Measurements from ENCODE around the gene SRSF8.
"Not testable (repeated sequence)": the region's sequence is repeated elsewhere in the genome, so short reads cannot be mapped to it uniquely, and the experiment has no call there.

The SRSF8 gene

DNA sequence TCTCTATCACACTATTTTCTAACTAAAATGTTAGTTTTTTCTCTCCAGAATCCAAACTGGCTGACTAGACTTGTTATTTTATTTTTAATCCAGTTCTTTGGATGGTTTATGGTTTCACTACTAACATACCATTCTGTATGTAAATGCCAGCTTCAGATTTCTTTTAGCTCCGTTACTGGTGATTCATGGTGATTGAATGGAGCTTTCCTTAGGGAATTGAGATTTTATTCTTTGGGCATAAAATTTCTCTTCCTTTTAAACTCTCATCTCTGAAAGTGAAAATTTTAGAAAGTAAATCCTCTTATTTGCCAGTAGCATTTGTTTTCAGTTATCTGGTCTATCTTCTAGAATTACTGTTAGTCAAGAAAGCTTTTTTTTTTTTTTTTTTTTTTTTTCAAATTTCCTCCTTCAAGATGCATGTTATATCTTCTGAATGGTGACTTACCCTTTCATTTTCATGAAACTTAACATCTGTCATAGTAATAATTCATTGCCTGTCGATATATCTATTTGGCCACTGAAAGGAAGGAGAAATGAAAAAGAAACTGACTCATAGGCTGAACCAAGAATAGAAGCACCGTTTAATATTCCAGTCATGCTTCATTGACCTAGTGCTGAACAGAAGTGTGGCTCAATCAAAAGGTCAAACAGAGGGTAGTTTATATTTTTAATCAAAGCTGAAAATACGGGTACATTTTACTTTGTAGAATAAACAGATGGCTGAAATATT, 29.3 kb downstream of the SRSF8 start:
- no peak for DNase-seq (ENCODE audit: low read depth in 4 of 4, low spot score in 1 of 4)

DNA sequence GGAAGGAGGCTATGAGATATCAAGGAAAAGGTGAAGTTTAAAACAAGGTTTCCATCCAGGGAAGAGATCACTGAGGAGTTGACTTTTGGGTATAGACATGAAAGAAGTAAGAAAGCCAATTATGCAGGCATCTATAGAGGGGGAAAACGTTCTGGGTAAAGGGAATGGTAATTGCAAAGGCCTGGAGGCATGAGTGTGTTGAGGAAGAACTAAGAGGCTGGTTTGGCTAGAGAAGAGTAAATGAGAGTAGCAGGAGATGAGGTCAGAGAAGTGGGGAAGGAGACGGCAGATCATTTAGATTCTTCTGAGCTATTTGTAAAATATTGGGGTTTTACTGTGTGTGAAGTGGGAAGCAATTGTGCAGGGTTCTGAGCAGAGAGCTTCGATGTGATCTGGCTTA, 30.5 kb downstream of the SRSF8 start:
- DNase-seq (ENCODE audit: low read depth in 4 of 4, low spot score in 1 of 4), result no peak

DNA sequence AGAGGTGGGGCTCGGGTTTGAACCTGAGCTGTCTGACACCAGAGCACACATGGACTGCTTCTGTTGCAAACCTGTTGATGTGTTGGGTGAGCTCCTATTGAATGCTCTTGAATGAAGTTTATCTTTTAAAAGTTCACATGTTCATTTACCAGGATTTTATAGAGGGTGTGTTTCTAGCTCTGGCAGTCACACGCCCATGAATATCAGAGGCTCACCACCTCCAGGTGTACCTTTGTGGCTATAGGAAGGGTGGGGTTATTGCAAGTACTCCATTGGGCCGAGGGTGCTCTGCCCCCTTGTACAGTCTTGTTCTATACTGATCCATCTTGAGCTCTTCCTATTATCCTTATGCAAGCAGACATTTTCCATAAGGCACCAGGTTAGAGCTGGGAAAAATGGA, 32.1 kb downstream of the SRSF8 start:
- no peak for DNase-seq (ENCODE audit: low read depth in 4 of 4, low spot score in 1 of 4)

DNA sequence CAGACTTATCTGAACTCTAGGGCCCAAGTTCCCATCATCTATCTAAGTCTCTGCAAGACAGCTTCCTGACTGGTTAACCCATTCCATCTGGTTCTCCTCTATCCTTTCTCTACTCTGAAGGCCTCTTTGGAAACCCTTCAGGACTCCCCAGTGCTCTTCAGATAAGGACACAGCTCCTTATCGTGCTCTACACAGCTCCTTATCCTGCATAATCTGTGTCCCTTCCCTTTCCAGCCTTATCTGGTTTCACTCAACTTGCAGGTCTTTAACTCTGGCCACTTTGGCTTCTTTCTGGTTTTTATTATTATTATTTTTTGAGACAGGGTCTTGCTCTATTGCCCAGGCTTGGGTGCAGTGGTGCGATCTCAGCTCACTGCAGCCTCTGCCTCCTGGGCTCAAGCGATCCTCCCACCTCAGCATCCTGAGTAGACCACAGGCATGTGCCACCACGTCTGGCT, 33.5 kb downstream of the SRSF8 start:
- no peak for DNase-seq (ENCODE audit: low read depth in 4 of 4, low spot score in 1 of 4)

DNA sequence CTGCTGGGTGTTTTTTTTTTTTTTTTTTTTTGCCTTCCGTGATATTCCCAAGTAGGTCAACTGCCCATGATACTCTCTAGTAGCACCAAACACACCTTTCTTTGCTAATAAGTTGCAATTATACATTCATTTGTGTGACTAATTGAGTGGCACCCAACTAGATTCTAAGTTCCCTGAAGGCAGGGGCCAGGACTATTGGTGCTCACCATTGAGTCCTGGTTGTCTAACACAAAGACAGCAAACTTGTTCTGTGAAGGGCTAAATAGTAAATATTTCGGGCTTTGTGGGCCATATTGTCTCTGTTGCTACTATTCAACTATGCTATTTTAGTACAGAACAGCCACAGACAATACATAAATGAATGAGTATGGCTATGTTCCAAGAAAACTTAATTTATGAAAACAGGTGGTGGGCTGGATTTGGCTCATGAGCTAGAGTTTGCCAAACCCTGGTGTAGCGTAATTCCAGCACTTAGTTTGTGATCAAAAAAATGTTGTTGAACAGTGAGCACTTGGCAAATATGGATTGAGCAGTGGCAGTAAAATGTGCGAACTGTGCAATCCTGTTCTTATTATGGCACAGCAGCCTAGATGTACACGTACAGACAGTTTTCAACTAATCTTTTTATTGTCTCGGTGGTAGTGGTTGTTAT, 34.3 kb downstream of the SRSF8 start:
- DNase-seq (ENCODE audit: low read depth in 4 of 4, low spot score in 1 of 4), result no peak

DNA sequence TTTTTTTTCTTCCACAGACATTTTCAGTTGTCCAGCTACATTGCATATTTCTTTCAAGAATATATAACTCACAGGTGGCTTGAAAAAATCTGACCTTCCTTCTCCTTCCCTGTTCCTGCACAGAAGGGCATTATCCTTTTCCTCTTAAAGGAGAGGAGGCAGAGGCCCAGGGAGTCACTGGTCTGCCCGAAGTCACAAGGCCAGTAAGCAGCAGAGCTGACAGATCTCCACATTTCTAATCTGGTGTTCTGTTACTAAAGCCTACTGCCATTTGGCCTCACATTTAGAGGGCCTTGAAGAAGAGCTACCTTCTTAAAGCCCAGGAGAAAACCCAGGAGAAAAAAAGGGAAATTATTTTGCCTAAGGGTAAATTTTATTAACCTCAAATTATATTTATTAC, 35.2 kb downstream of the SRSF8 start:
- DNase-seq (ENCODE audit: low read depth in 4 of 4, low spot score in 1 of 4), result no peak

DNA sequence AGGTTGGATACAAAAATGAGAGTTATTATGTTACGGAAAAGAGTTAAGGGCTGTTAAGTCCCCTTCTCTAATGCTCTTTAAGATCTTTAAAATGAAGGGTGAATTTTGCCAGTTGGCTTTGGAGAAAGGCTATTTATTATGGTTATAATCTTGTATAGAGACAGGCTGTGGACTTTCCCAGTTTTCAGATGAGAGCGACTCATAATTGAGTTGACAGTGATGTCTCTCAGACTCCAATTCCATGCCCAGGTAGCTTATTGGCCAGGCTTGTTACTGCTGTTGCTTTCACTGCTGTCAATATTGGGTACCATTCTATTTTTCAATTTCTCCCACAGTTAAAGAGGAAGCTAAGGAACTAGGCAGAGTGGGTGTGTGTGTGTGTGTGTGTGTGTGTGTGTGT, 36.0 kb downstream of the SRSF8 start:
- no peak for DNase-seq (ENCODE audit: low read depth in 4 of 4, low spot score in 1 of 4)

DNA sequence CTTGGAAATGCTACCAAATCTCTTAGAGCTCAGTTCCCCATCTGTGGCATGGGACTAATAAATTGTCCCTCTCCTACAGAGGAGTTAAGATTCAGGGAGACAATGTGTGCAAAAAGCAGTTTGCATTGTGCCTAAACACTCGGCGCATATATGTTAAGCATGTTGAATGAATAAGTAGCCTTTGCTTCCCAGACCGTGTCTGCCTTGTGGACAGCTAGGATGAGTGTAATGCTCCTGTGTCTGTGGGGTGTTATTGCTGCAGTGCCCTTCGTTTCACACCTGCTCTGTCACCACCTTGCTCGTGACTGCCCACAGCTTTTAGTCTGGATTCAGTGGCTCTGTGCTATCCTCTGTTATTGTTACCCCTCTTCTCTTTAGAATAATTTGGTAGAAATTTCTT, 37.0 kb downstream of the SRSF8 start:
- no peak for DNase-seq (ENCODE audit: low read depth in 4 of 4, low spot score in 1 of 4)

DNA sequence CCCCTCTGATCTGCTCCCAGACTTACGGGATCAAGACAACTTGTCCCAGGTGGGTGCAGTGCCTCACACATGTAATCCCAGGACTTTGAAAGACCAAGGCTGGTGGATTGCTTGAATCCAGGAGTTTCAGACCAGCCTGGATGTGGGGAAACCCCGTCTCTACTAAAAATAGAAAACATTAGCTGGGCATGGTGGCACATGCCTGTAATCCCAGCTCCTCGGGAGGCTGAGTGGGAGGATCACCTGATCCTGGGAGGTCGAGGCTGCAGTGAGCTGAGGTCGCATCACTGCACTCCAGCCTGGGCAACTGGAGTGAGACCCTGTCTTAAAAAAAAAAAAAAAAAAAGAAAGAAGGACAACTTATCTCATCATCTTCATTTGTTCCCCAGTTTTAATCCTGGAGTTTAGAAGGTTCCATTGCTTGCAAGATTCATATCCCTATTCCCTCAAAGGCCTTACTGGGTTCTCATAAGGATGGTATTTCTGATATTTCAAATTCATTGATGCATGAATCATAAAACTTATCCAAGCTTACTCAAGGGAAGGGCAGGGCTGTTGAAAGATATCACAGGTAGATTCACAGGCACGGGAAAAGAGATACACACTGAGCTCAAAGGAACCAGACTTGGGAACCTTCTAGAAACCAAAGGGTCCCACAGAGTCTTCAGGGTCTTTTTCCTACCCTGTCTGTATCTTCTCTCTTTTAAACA, 37.6 kb downstream of the SRSF8 start:
- DNase-seq (ENCODE audit: low read depth in 4 of 4, low spot score in 1 of 4), result no peak

DNA sequence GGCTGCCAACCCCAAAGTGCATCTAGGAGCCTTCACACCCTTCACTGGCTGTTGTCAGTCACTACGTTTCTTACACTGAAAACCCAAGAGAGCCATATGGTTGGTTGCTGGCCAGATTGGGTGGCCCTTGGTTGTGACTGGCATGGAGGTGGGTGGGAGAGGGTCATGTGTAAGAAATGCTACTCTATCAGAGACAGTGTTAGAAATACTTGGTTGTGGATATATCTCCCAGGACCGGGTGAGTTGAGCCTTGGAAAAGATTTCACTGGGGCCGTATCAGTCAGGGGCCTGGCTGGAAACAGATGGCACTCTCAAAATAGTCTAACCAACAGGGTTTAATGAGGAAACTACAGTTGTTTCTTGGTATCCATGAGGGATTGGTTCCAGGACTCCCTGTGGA, 38.1 kb downstream of the SRSF8 start:
- DNase-seq (ENCODE audit: low read depth in 4 of 4, low spot score in 1 of 4), result no peak

DNA sequence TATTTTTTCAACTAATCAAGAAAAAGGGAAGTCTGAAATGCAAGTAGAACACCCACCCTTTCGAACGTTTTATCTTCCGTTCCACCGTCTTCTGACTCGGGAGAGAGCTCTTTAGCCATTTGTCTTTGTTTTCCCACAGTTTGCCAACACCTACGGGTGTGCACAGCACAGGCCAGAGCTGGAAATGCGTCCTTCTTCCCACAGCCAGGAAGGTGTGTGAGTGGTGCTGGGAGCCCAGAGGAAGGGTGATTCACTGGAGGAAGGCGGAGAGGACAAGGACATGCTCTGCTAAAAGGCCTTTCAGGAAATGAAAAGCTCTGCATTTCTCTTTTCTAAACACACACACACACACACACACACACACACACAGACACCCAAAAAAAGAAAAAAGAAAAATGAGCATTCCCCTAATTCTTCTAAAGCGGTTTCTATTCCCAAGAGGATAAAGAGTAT, 41.5 kb downstream of the SRSF8 start:
- DNase-seq (ENCODE audit: low read depth in 4 of 4, low spot score in 1 of 4), result no peak

DNA sequence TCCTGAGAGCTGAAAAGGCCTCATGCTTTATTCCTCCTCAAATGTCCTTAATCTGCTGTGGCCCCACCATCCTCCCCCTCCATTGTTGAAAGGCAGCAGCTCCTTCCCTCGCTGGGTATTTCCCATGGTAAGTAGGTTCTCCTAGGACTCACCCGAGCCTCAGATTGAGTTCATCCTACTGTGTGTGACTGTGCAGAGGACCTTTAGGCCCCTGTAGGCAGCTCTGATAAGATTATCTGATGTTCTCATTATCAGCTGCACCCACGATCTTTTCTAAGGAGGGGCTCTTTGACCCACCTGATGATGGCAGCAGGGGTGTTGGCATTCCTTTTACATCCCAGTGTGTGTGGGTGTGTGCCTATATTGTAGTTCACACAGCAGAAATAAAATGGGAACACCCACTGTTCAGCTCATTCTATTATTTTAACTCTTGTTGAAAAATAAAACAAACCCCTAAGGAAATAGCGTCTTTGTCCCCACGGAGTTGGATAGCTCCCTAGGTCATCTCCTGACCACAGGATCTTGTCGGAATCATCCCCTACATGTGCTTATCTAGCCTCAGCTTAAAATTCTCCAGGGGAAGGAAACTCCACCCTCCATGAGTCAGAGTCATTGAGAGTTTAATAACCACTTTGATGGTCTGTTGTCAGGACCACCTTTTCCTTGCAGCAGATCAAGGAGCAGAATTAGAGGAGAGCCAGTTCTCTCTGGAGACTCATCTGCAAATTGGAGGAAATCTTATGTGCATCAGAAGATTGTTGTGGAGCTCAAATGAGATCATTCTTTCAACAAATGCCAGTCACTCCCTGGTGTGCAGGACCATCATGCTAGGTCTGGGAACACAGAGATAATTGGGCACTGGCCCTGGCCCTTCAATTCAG, 42.2 kb downstream of the SRSF8 start:
- no peak for DNase-seq (ENCODE audit: low read depth in 4 of 4, low spot score in 1 of 4)

DNA sequence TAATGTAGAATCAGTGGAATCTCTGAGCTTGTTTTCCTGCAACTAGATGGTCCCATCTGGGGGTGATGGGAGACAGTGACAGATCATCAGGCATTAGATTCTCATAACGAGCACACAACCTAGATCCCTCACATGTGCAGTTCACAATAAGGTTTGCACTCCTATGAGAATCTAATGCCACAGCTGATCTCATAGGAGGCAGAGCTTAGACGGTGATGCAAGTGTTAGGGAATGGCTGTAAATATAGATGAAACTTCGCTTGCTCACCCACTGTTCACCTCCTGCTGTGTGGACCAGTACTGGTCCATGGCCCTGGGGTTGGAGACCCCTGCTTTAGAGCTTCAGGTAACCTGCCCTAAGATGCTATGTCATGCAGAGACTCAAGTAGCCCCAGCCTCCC, 44.8 kb downstream of the SRSF8 start:
- DNase-seq (ENCODE audit: low read depth in 4 of 4, low spot score in 1 of 4), result not testable (repeated sequence)

DNA sequence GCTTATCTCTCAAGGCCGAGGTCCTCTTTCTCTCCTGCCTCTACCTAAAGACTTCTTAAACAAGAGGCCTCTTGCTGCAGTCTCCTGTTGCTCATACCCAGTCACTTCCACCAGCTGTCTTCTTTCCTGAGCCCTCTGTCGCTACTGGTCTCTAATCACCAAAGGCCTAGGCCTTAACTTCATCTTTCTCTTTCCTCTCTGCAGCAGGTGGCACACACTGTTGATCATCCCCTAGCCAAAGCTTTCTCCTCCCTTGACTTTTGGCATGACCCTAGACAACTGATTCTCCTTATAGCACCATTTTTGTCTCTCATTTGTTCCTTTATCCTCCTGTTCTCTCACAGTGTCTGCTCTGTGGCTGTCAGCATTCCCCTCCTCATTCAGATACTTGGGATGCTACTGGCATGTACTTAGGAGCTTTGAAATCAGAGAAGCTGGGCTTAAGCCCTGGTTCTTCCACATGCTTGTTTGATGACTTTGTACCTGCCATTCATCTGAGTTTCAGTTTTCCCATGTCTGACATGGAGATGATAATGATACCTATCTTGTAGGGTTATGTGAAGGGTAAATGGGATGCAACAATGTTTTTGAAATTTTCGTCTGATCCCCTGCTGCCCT, 45.3 kb downstream of the SRSF8 start:
- no peak for DNase-seq (ENCODE audit: low read depth in 4 of 4, low spot score in 1 of 4)

DNA sequence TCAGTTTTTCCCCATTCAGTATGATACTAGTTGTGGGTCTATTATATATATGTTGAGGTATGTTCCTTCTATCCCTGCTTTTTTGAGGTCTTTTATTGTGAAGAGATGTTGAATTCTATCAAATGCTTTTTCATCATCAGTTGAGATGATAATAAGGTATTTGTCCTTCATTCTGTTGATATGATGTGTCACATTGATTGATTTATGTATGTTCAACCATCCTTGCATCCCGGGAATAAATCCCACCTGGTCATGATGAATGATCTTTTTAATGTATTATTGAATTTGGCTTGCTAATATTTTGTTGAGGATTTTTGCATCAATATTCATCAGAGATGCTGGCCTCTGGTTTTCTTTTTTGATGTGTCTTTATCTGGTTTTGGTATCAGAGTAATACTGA, 48.9 kb downstream of the SRSF8 start:
- no peak for DNase-seq (ENCODE audit: low read depth in 4 of 4, low spot score in 1 of 4)

DNA sequence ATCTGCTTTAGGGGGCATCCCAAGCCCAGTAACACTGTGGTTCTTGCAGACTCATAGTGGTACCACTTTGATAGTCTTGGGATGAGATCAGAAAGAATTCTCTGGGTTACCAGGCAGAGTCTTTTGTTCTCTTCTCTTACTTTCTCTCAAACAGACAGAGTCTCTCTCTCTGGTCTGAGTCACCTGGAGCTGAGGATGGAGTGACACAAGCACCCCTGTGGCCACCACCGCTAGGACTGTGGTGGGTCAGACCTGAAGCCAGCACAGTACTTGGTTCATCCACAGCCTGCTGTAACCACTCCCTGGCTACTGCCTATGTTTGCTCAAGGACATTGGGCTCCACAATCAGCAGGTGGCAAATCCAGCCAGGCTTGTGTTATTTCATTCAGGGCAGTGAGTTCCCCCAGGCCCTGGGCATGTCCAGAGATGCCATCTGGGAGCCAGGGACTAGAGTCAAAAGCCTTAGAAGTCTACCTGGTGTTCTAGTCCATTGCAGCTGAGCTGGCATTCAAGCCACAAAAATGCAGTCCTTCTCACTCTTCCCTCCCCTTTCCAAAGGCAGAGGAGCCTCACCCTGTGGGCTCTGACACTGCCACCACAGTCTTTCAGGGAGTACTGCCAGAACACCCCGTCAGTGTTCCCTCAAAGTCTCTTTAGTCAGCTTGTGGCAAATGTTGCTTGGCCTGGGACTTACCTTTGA, 52.8 kb downstream of the SRSF8 start:
- DNase-seq (ENCODE audit: low read depth in 4 of 4, low spot score in 1 of 4), result no peak
